ENCODE data around the gene MATN3. TPM values are rescaled to one million over a fixed set of nuclear protein-coding genes. Genes with fewer than 3 reads are reported as not detected.

The MATN3 gene
- total and polyA plus RNA-seq, 9 of the 15 experiments (the other 6 are each of a cell fraction or from before 2014, with no cell fraction given): not detected

DNA sequence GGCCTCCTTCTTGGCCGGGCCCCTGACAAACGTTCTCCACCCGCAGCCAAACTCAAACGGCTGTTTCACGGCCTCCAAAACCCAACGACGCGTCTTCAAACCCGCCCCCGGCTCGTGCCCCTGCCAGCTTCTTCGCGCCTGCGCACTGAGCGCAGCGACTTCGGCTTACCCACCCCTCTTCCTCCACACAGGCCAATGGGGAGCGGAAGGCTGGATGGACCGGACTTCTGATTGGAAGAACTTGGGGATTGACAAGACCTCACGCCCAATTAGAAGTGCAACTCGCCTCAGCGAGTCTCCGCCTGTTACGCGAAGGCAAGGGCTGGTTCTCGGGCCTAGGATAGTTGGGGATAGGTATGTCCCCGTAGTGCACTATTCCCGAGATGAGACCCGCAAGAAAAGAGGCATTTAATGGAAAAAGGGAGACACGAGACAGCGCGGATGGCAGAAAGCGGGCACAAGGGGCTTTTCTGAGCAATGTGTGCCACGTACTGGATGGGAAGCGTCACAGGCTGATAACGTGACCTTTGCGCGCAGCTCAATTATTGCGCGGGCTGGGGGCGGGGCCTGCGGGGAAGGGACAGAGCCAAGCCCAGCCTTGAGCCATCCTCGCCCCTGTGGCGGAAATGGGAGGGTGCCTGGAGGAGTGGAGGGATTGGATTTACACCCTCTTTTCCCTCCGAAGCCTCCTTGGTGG is 39.2 kb upstream of the MATN3 start, which contains the start of gene LAPTM4A (continued):
- TF ChIP-seq, protein P1, sequence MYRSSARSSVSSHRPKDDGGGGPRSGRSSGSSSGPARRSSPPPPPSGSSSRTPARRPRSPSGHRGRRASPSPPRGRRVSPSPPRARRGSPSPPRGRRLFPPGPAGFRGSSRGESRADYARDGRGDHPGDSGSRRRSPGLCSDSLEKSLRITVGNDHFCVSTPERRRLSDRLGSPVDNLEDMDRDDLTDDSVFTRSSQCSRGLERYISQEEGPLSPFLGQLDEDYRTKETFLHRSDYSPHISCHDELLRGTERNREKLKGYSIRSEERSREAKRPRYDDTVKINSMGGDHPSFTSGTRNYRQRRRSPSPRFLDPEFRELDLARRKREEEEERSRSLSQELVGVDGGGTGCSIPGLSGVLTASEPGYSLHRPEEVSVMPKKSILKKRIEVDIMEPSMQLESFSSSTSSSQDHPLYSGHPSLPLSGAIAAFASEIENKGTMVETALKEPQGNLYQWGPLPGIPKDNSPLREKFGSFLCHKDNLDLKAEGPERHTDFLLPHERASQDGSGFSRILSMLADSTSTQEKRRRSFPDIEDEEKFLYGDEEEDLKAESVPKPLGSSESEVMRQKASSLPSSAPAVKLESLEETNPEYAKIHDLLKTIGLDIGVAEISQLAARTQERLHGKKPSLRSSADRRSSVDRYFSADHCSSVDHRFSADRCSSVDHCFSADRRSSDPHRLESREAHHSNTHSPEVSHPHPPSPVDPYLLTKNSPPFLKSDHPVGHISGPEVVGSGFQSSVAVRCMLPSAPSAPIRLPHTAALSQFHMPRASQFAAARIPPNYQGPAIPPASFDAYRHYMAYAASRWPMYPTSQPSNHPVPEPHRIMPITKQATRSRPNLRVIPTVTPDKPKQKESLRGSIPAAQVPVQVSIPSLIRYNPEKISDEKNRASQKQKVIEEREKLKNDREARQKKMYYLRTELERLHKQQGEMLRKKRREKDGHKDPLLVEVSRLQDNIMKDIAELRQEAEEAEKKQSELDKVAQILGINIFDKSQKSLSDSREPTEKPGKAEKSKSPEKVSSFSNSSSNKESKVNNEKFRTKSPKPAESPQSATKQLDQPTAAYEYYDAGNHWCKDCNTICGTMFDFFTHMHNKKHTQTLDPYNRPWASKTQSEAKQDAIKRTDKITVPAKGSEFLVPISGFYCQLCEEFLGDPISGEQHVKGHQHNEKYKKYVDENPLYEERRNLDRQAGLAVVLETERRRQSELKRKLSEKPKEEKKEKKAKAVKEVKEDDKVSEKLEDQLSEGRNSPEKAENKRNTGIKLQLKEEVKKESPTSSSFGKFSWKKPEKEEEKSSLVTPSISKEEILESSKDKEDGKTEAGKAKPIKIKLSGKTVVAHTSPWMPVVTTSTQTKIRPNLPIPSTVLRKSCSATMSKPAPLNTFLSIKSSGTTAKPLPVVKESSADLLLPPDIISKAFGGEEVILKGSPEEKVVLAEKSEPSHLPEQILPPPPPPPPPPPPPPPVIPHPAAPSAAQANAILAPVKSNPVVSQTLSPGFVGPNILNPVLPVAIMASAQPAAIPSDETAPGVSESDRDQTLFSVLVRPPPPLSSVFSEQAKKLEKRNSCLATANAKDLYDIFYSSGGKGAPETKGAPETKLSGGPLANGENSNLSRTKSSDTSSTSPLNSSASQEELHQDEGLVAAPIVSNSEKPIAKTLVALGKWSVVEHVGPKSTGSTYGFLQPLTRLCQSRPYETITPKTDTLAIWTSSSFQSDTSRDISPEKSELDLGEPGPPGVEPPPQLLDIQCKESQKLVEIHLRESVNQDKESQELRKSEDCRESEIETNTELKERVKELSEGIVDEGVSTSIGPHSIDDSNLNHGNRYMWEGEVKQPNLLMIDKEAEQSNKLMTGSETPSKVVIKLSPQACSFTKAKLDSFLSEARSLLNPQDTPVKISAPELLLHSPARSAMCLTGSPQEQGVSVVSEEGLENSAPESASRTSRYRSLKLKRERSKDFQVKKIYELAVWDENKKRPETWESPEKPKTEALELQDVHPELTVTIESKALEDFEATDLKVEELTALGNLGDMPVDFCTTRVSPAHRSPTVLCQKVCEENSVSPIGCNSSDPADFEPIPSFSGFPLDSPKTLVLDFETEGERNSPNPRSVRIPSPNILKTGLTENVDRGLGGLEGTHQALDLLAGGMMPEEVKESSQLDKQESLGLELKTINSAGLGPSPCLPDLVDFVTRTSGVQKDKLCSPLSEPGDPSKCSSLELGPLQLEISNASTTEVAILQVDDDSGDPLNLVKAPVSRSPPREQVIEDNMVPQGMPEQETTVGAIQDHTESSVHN (IDR thresholded peaks at IDR 0.05; ENCODE audit: borderline replicate concordance in 1 of 2, low read depth in 1 of 2): peak in 1 of 2 experiments; percentile 89; a peak in 2 of 4 replicates
- TF ChIP-seq PHF21A (IDR thresholded peaks at IDR 0.05; ENCODE audit: borderline replicate concordance, low read depth): peak; percentile 94; the same call in 1 of the 2 replicates
- TF ChIP-seq ATF7 (IDR thresholded peaks at IDR 0.05): peak; percentile 87
- no peak for TF ChIP-seq XRCC4 (IDR thresholded peaks at IDR 0.05; ENCODE audit: extremely low read depth, insufficient read depth, insufficient read length)
- peak; percentile 96 for TF ChIP-seq KDM5B (IDR thresholded peaks at IDR 0.05; ENCODE audit: insufficient replicate concordance, low read depth, low read length)
- TF ChIP-seq, protein P2, sequence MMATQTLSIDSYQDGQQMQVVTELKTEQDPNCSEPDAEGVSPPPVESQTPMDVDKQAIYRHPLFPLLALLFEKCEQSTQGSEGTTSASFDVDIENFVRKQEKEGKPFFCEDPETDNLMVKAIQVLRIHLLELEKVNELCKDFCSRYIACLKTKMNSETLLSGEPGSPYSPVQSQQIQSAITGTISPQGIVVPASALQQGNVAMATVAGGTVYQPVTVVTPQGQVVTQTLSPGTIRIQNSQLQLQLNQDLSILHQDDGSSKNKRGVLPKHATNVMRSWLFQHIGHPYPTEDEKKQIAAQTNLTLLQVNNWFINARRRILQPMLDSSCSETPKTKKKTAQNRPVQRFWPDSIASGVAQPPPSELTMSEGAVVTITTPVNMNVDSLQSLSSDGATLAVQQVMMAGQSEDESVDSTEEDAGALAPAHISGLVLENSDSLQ (IDR thresholded peaks at IDR 0.05): peak; percentile 99
- TF ChIP-seq RBFOX2 (IDR thresholded peaks at IDR 0.05; ENCODE audit: low read depth, low read length): peak; percentile 85
- TF ChIP-seq, protein P3, sequence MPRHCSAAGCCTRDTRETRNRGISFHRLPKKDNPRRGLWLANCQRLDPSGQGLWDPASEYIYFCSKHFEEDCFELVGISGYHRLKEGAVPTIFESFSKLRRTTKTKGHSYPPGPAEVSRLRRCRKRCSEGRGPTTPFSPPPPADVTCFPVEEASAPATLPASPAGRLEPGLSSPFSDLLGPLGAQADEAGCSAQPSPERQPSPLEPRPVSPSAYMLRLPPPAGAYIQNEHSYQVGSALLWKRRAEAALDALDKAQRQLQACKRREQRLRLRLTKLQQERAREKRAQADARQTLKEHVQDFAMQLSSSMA (CRISPR knock-in tag; IDR thresholded peaks at IDR 0.05): no peak
- TF ChIP-seq SIN3B (IDR thresholded peaks at IDR 0.05; ENCODE audit: low read depth): peak; percentile 86
- peak; percentile 16; the same call in 1 of the 2 replicates for TF ChIP-seq ZNF239 (CRISPR knock-in tag; IDR thresholded peaks at IDR 0.05)
- TF ChIP-seq, protein P4, sequence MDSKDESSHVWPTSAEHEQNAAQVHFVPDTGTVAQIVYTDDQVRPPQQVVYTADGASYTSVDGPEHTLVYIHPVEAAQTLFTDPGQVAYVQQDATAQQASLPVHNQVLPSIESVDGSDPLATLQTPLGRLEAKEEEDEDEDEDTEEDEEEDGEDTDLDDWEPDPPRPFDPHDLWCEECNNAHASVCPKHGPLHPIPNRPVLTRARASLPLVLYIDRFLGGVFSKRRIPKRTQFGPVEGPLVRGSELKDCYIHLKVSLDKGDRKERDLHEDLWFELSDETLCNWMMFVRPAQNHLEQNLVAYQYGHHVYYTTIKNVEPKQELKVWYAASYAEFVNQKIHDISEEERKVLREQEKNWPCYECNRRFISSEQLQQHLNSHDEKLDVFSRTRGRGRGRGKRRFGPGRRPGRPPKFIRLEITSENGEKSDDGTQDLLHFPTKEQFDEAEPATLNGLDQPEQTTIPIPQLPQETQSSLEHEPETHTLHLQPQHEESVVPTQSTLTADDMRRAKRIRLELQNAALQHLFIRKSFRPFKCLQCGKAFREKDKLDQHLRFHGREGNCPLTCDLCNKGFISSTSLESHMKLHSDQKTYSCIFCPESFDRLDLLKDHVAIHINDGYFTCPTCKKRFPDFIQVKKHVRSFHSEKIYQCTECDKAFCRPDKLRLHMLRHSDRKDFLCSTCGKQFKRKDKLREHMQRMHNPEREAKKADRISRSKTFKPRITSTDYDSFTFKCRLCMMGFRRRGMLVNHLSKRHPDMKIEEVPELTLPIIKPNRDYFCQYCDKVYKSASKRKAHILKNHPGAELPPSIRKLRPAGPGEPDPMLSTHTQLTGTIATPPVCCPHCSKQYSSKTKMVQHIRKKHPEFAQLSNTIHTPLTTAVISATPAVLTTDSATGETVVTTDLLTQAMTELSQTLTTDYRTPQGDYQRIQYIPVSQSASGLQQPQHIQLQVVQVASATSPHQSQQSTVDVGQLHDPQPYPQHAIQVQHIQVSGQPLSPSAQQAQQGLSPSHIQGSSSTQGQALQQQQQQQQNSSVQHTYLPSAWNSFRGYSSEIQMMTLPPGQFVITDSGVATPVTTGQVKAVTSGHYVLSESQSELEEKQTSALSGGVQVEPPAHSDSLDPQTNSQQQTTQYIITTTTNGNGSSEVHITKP (IDR thresholded peaks at IDR 0.05; ENCODE audit: partially characterized antibody): peak; percentile 27

All from K562 (cell line).